GM12875 (cell line): ENCODE measurements around the gene DNHD1.

ENCODE experiments used
- H3K4me3 ChIP-seq: one replicate; pipeline ENCODE4 v1.5.1; 2011; ENCODE audit warnings: low read depth, low read length, control low read depth
- TF ChIP-seq, protein P1 (sequence below): IDR thresholded peaks from 2 replicates; pipeline ENCODE4 v1.5.1; 2011; ENCODE audit warnings: low read depth, mild to moderate bottlenecking, control low read depth, inconsistent platforms, low read length, moderate library complexity, borderline replicate concordance; ENCODE audit not compliant: insufficient read depth

Gene DNHD1

GRCh38 chr11:6481012-6481923 lies 15.8 kb upstream of the DNHD1 start, which contains the start of the genes ARFIP2 and TIMM10B:
TSS of gene ARFIP2 (minus strand) at chr11:6481331. CDS start at chr11:6480421, 910 bp downstream.
TSS of gene TIMM10B (plus strand) at chr11:6481501. CDS start at chr11:6481517, 16 bp downstream.
- TF ChIP-seq, protein P1, sequence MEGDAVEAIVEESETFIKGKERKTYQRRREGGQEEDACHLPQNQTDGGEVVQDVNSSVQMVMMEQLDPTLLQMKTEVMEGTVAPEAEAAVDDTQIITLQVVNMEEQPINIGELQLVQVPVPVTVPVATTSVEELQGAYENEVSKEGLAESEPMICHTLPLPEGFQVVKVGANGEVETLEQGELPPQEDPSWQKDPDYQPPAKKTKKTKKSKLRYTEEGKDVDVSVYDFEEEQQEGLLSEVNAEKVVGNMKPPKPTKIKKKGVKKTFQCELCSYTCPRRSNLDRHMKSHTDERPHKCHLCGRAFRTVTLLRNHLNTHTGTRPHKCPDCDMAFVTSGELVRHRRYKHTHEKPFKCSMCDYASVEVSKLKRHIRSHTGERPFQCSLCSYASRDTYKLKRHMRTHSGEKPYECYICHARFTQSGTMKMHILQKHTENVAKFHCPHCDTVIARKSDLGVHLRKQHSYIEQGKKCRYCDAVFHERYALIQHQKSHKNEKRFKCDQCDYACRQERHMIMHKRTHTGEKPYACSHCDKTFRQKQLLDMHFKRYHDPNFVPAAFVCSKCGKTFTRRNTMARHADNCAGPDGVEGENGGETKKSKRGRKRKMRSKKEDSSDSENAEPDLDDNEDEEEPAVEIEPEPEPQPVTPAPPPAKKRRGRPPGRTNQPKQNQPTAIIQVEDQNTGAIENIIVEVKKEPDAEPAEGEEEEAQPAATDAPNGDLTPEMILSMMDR: no peak
- peak within 1 kb of the TSS; percentile 71 for H3K4me3 ChIP-seq

DNA sequence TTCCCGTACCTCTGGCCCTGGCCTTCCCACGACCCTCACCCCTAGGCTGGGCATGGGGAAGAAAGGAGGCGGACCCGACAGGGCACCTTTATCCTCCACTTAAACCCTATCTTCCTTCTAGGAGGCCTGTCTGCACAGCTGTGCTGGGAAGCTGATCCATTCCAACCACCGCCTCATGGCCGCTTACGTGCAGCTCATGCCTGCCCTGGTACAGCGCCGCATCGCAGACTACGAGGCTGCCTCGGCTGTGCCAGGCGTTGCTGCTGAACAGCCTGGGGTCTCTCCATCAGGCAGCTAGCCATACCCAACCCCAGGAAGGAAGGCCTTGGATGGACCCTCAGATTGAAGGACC lies 15.2 kb upstream of the DNHD1 start:
- TF ChIP-seq, protein P1: no peak
- H3K4me3 ChIP-seq: peak overlapping the region; percentile 71

- H3K4me3 ChIP-seq: peak overlapping the region; percentile 71
- TF ChIP-seq, protein P1: no peak
These were observed 14.6 kb upstream of the DNHD1 start for GRCh38 chr11:6482441-6482840.

DNA sequence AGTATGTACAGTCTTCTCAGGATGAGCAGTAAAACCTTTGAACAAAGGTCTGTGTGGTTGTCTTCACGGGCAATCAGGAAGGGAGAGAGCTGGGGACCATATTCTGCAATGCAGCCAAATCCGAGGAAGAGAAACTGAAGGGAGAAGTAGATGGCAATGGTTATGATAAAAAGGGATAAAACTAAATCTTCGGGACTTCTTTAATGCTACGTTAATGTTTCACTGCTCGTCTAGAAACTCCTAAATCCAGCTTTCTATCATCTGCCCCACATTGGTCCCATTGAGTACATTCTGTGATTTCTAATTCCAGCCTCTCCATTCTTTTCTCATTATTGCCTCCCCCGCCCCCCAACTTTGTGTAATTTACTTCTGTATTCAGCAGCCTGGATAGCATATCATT lies 14.1 kb upstream of the DNHD1 start:
- TF ChIP-seq, protein P1: no peak
- H3K4me3 ChIP-seq: no peak overlapping the region

GRCh38 chr11:6485661-6486060 lies 11.4 kb upstream of the DNHD1 start:
- H3K4me3 ChIP-seq: no peak overlapping the region
- TF ChIP-seq, protein P1: no peak

- TF ChIP-seq, protein P1: no peak
- no peak overlapping the region for H3K4me3 ChIP-seq
These were observed 10.8 kb upstream of the DNHD1 start for GRCh38 chr11:6486256-6486655.

DNA sequence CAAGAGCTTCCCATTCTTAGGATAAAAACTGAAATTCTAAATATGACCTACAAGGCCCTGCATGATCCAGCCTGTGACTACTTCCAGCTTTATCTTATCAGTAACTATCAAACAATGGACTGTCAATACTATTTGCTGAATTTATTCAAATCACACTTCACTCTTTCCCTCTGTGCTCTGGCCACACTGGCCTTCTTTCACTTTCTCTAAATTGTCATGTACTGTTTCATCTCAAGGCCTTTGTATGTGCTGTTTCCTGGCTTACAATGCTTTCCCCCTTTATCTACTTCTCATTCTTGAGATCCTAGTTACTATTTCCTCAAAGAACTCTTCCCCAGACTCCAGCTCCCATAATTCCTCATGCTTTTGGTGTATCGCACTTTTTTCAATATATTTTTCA lies 10.1 kb upstream of the DNHD1 start:
- TF ChIP-seq, protein P1: no peak
- H3K4me3 ChIP-seq: no peak overlapping the region
